ENCODE results near the gene SOX13. TPM values are rescaled to one million over a fixed set of nuclear protein-coding genes. Genes with fewer than 3 reads are reported as not detected.

The SOX13 gene
- total RNA-seq, 1 donor from 2014 or later, result 0.23 TPM

DNA sequence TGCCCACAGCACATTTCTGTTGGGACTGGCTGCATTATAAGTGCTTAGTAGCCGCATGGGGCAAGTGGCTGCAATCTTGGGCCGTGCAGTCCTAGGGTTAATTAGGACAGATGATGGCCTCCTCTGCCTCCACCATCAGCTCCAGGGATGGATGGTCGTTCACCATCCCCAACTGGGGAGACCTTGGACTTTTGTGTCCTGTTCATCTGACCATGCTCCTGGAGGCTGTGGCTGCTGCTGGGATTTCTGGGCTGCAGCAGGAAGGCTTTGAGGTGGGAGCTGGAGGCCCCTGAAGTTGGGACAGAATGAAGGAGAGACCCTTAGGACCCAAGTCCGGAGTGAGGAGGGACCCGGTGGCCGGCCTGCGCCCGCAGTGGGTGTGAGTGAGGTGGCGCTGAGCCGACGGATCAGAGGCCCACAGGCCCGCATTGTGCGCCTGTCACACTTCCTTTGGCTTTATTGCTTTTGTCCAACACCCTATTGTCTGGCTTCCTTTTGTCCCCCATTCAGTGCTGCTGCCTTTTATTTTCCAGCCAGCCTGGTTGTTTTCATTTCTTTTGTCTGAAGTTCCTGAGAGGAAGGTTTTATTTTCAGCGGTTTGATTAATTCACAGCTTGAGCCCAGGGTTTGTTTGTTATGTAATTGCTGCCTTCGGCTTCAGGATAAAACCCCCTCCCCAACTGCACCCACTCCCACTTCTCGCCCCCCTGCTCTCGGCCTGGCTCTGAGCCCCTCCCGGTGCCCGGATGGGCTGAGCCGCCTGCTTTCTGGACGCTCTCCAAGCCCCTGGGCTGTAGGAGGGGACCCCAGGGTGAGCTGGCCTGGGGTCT is 35.6 kb downstream of the SOX13 start:
- H3K36me3 Mint-ChIP-seq (ENCODE audit: low read depth), result no peaks in the 10 kb centered on the region

DNA sequence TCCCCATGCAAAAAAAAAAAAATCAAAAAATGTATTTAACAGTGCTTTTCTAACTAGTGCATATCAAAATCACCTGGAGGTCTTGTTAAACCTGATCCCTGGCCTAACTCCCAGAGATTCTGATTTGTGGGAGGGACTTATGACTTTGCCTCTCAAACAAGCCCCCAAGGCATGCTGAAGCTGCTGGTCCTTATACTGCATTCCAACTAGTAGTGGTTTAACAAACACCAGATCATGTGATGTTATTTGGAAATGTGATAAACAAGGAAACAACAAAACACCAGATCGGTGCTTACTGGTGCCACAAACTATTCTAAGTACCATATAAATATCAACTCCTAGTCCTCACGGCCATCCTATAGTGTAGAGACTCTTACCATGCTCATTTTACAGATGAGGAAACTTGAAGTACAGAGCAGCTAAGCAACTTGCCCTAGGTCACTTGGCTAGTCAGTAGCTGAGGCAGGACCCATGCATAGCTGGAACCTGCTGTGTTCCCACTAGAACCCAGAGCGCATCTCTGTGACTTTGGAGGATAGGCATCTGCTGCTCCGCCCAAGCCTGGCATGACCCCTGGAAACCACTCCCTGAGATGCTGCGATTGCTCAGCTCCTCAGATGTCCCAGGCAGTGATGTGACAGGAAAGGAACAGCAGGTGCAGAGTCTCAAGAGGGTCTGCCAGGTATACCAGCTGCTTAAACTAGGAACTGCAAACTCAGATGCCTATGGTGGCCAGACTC is 38.1 kb downstream of the SOX13 start:
- DNase-seq (ENCODE audit: low spot score), result no peak
- no peaks in the 10 kb centered on the region for H3K36me3 Mint-ChIP-seq (ENCODE audit: low read depth)
- H3K9me3 Mint-ChIP-seq, result no peaks in the 10 kb centered on the region
- H3K4me3 Mint-ChIP-seq, result no peak overlapping the region
- H3K4me1 Mint-ChIP-seq (ENCODE audit: low read depth), result no peaks in the 10 kb centered on the region
- H3K27ac Mint-ChIP-seq, result no peak overlapping the region
- H3K27me3 Mint-ChIP-seq (ENCODE audit: insufficient read depth), result peaks cover 2% of the 10 kb centered on the region
- intact Hi-C loops (cut with micrococcal nuclease), result no loop called here

More for the DNA sequence above, 35.6 kb downstream of the SOX13 start:
- Mint-ChIP-seq H3K4me3 (no peak overlapping the region), H3K27ac (no peak overlapping the region), H3K9me3 (no peaks in the 10 kb centered on the region), H3K27me3 (ENCODE audit: insufficient read depth) (peaks cover under 1% of the 10 kb centered on the region), H3K4me1 (ENCODE audit: low read depth) (peaks cover 12% of the 10 kb centered on the region)
- intact Hi-C loops (cut with micrococcal nuclease), result no loop called here
- no peak for DNase-seq (ENCODE audit: low spot score)

GRCh38 chr1:204112876-204113730 is 40.2 kb downstream of the SOX13 start:
- Mint-ChIP-seq H3K4me3 (no peak overlapping the region), H3K27me3 (ENCODE audit: insufficient read depth) (peaks cover 2% of the 10 kb centered on the region), H3K9me3 (no peaks in the 10 kb centered on the region), H3K4me1 (ENCODE audit: low read depth) (no peaks in the 10 kb centered on the region), H3K27ac (no peak overlapping the region), H3K36me3 (ENCODE audit: low read depth) (no peaks in the 10 kb centered on the region)
- no peak for DNase-seq (ENCODE audit: low spot score)
- intact Hi-C loops (cut with micrococcal nuclease), result no loop called here

DNA sequence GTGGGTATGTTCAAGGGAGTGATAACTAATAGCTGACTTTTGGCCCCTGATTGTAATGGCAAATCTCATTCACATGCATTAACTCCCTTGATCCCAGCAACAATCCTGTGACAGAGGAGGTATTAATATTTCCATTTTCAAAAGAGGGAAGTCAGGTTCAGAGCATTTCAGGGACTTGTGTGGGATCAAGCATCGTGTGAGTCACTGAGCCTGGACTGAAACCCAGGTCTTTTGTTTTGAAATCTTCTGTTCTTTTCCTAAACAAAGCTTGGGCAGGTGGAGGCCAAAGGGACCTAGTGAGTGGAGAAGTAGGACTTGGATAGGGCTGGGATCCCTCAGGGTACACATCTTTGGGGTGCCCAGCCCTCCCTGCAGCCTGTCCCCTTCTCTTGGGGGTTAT is 41.0 kb downstream of the SOX13 start:
- Mint-ChIP-seq H3K27me3 (ENCODE audit: insufficient read depth) (peaks cover 2% of the 10 kb centered on the region), H3K27ac (no peak overlapping the region), H3K4me3 (no peak overlapping the region), H3K36me3 (ENCODE audit: low read depth) (no peaks in the 10 kb centered on the region), H3K9me3 (no peaks in the 10 kb centered on the region), H3K4me1 (ENCODE audit: low read depth) (no peaks in the 10 kb centered on the region)
- intact Hi-C loops (cut with micrococcal nuclease), result no loop called here
- no peak for DNase-seq (ENCODE audit: low spot score)

DNA sequence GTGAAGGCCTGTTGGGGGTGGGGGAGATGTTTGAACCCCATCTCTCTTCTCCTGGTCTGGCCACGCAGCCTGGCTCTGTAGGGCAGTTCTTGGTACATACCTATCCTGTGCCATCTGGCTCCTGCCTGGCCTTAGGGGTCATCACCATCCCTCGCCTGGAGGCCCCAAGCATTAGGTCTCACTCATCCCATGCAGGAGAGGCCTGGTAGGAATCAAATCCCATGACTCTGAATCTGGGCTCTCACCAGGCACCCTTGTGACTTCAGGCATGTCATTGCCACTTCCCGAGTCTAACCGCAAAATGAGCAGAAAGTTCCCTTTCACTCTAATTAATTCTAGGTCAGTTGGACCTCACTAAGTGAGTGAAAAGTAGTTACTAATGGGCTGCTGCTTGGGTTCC is 41.7 kb downstream of the SOX13 start:
- no peak overlapping the region for H3K27ac Mint-ChIP-seq

DNA sequence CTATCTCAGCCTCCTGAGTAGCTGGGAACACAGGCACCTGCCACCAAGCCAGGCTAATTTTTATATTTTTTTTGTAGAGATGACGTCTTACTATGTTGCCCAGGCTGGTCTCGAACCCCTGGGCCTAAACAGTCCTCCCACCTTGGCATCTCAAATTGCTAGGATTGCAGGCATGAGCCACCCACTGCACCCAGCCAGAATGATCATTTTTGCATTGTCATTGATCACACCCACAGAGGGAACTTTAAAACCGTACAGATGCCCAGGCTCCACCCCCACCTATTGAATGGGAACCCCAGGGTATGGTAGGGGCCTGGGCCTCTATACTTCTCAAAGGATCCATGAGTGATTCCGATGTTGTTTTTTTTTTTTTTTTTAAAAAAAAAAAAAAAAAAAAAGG is 42.2 kb downstream of the SOX13 start:
- H3K36me3 Mint-ChIP-seq (ENCODE audit: low read depth), result no peaks in the 10 kb centered on the region
- intact Hi-C loops (cut with micrococcal nuclease), result no loop called here
- H3K27me3 Mint-ChIP-seq (ENCODE audit: insufficient read depth), result peaks cover 2% of the 10 kb centered on the region

More for the DNA sequence above, 41.7 kb downstream of the SOX13 start:
- no peaks in the 10 kb centered on the region for H3K36me3 Mint-ChIP-seq (ENCODE audit: low read depth)
- intact Hi-C loops (cut with micrococcal nuclease), result no loop called here
- no peaks in the 10 kb centered on the region for H3K9me3 Mint-ChIP-seq
- H3K27me3 Mint-ChIP-seq (ENCODE audit: insufficient read depth), result peaks cover 2% of the 10 kb centered on the region
- no peak for DNase-seq (ENCODE audit: low spot score)
- no peaks in the 10 kb centered on the region for H3K4me1 Mint-ChIP-seq (ENCODE audit: low read depth)
- H3K4me3 Mint-ChIP-seq, result no peak overlapping the region

GRCh38 chr1:204116539-204116938 is 43.6 kb downstream of the SOX13 start:
- no peaks in the 10 kb centered on the region for H3K9me3 Mint-ChIP-seq

More for the DNA sequence above, 42.2 kb downstream of the SOX13 start:
- H3K4me1 Mint-ChIP-seq (ENCODE audit: low read depth), result no peaks in the 10 kb centered on the region
- H3K27ac Mint-ChIP-seq, result no peak overlapping the region
- DNase-seq (ENCODE audit: low spot score), result no peak
- H3K9me3 Mint-ChIP-seq, result no peaks in the 10 kb centered on the region
- no peak overlapping the region for H3K4me3 Mint-ChIP-seq

DNA sequence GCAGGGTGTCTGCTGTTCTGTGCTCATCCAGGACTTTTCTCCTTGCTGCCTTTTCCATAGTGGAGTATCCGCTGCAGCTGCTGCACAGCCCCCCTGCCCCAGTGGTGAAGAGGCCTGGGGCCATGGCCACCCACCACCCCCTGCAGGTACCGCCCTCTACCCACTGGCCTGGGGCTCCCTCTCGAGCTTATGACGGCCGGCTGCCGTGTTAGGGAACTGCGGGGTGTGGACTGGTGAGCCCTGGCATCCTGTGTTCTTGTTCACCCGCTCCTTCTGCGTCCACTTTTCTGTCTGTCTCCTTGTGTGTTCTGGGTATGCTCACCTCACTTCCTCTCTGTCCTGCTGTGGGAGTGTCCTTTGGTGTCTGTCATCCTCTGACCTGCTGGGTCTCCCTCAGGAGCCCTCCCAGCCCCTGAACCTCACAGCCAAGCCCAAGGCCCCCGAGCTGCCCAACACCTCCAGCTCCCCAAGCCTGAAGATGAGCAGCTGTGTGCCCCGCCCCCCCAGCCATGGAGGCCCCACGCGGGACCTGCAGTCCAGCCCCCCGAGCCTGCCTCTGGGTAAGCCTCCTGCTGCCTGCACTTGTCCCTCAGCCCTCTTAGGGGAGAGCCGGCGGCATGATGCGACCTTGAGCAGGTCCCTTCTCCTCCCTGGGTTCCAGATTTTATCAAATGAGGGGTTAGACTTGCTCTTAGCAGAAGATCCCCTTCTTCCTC is 49.1 kb downstream of the SOX13 start:
- no peak for DNase-seq (ENCODE audit: low spot score)
- H3K4me3 Mint-ChIP-seq, result no peak overlapping the region
- H3K9me3 Mint-ChIP-seq, result no peaks in the 10 kb centered on the region
- no peak overlapping the region for H3K27ac Mint-ChIP-seq
- H3K4me1 Mint-ChIP-seq (ENCODE audit: low read depth), result no peaks in the 10 kb centered on the region
- peaks cover 6% of the 10 kb centered on the region for H3K27me3 Mint-ChIP-seq (ENCODE audit: insufficient read depth)
- intact Hi-C loops (cut with micrococcal nuclease), result no loop called here
- no peaks in the 10 kb centered on the region for H3K36me3 Mint-ChIP-seq (ENCODE audit: low read depth)

More at GRCh38 chr1:204116539-204116938, 43.6 kb downstream of the SOX13 start:
- Mint-ChIP-seq H3K4me3 (no peak overlapping the region), H3K27me3 (ENCODE audit: insufficient read depth) (peaks cover 2% of the 10 kb centered on the region), H3K27ac (no peak overlapping the region), H3K4me1 (ENCODE audit: low read depth) (no peaks in the 10 kb centered on the region), H3K36me3 (ENCODE audit: low read depth) (no peaks in the 10 kb centered on the region)
- no peak for DNase-seq (ENCODE audit: low spot score)
- intact Hi-C loops (cut with micrococcal nuclease), result no loop called here

- peaks cover 2% of the 10 kb centered on the region for H3K4me1 Mint-ChIP-seq (ENCODE audit: low read depth)
- intact Hi-C loops (cut with micrococcal nuclease), result no loop called here
- H3K4me3 Mint-ChIP-seq, result no peak overlapping the region
- no peak overlapping the region for H3K27ac Mint-ChIP-seq
- no peaks in the 10 kb centered on the region for H3K9me3 Mint-ChIP-seq
- no peak for DNase-seq (ENCODE audit: low spot score)
- H3K27me3 Mint-ChIP-seq (ENCODE audit: insufficient read depth), result peaks cover 6% of the 10 kb centered on the region
- H3K36me3 Mint-ChIP-seq (ENCODE audit: low read depth), result no peaks in the 10 kb centered on the region
Observed at GRCh38 chr1:204123376-204123775, 50.5 kb downstream of the SOX13 start.

GRCh38 chr1:204124639-204125038 is 51.7 kb downstream of the SOX13 start:
- intact Hi-C loops (cut with micrococcal nuclease), result no loop called here
- H3K36me3 Mint-ChIP-seq (ENCODE audit: low read depth), result no peaks in the 10 kb centered on the region
- H3K9me3 Mint-ChIP-seq, result no peaks in the 10 kb centered on the region
- peaks cover 8% of the 10 kb centered on the region for H3K4me1 Mint-ChIP-seq (ENCODE audit: low read depth)
- no peak overlapping the region for H3K4me3 Mint-ChIP-seq
- H3K27me3 Mint-ChIP-seq (ENCODE audit: insufficient read depth), result peaks cover 6% of the 10 kb centered on the region
- no peak overlapping the region for H3K27ac Mint-ChIP-seq
- no peak for DNase-seq (ENCODE audit: low spot score)

DNA sequence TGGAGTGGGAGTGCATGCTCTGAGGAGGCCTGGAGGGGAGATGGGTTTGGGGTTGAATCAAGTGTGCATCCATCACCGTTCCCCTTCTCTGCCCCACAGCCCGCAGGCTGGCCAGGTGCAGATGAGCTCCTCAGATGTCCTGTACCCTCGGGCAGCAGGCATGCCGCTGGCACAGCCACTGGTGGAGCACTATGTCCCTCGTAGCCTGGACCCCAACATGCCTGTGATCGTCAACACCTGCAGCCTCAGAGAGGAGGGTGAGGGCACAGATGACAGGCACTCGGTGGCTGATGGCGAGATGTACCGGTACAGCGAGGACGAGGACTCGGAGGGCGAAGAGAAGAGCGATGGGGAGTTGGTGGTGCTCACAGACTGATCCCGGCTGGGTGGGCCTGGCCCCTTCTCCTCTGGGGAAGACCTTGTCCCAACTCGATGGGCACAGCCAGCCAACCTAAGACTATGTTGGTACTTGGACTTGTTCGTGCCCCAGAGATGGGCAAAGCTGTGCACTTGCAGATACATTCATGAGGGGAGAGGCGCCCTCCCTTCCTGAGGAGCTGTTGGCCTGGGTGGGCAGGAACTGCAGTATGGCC is 52.9 kb downstream of the SOX13 start:
- H3K4me1 Mint-ChIP-seq (ENCODE audit: low read depth), result peaks cover 8% of the 10 kb centered on the region
- H3K27me3 Mint-ChIP-seq (ENCODE audit: insufficient read depth), result peaks cover 6% of the 10 kb centered on the region
- no peak for DNase-seq (ENCODE audit: low spot score)
- intact Hi-C loops (cut with micrococcal nuclease), result no loop called here
- H3K36me3 Mint-ChIP-seq (ENCODE audit: low read depth), result no peaks in the 10 kb centered on the region
- no peaks in the 10 kb centered on the region for H3K9me3 Mint-ChIP-seq
- no peak overlapping the region for H3K27ac Mint-ChIP-seq
- H3K4me3 Mint-ChIP-seq, result no peak overlapping the region

DNA sequence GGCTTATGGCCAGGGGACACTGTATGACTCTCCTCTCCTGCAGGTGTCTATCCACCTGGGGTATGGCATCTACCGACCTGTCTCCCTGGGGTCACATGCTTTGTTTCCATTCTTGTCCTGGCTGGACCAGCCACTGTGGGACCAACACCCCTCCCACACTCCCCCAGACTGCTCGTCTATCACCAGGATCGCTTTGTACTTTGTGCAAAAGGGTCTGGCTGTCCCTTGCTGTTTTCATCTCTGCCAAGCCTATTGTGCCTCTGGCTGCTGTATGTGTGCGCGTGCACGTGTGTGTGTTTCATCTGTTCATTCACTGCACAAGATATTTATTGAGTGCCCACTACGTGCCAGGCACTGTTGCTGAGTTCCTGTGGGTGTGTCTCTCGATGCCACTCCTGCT is 53.5 kb downstream of the SOX13 start:
- intact Hi-C loops (cut with micrococcal nuclease), result no loop called here
- H3K4me3 Mint-ChIP-seq, result no peak overlapping the region
- H3K27me3 Mint-ChIP-seq (ENCODE audit: insufficient read depth), result peaks cover 9% of the 10 kb centered on the region
- no peak for DNase-seq (ENCODE audit: low spot score)
- H3K9me3 Mint-ChIP-seq, result no peaks in the 10 kb centered on the region
- no peaks in the 10 kb centered on the region for H3K36me3 Mint-ChIP-seq (ENCODE audit: low read depth)
- no peak overlapping the region for H3K27ac Mint-ChIP-seq
- peaks cover 8% of the 10 kb centered on the region for H3K4me1 Mint-ChIP-seq (ENCODE audit: low read depth)
